Suppressor macrophage treated with lipopolysaccharide for 1 hour (primary cell): Measurements from ENCODE around the gene IGF2BP3.
"Not testable (repeated sequence)": the region's sequence is repeated elsewhere in the genome, so short reads cannot be mapped to it uniquely, and the experiment has no call there.

ENCODE experiments used
- DNase-seq, 3 donors: peaks; one replicate each; pipeline ENCODE4 v3.0.0-alpha.2; 2020 to 2022

The IGF2BP3 gene

GRCh38 chr7:23336799-23337283 lies 133.4 kb downstream of the IGF2BP3 start:
- DNase-seq: no peak

GRCh38 chr7:23336086-23336485 lies 134.2 kb downstream of the IGF2BP3 start:
- peak in 1 of 3 donors; percentile 11 for DNase-seq

GRCh38 chr7:23335621-23336020 lies 134.7 kb downstream of the IGF2BP3 start:
- peak in 1 of 3 donors; percentile 18 for DNase-seq

GRCh38 chr7:23335136-23335535 lies 135.2 kb downstream of the IGF2BP3 start:
- no peak for DNase-seq

GRCh38 chr7:23334482-23335056 lies 135.7 kb downstream of the IGF2BP3 start:
- no peak for DNase-seq

- DNase-seq: no peak
These were observed 136.5 kb downstream of the IGF2BP3 start for GRCh38 chr7:23333671-23334246.

- DNase-seq: no peak
These were observed 137.2 kb downstream of the IGF2BP3 start for GRCh38 chr7:23332910-23333612.

- DNase-seq: no peak
These were observed 138.1 kb downstream of the IGF2BP3 start for GRCh38 chr7:23332193-23332592.

GRCh38 chr7:23331132-23331531 lies 139.2 kb downstream of the IGF2BP3 start:
- DNase-seq: no peak

- no peak for DNase-seq
These were observed 154.9 kb downstream of the IGF2BP3 start for GRCh38 chr7:23315366-23315765.

- not testable (repeated sequence) for DNase-seq
These were observed 158.2 kb downstream of the IGF2BP3 start for GRCh38 chr7:23312141-23312540.

GRCh38 chr7:23308754-23309153 lies 161.5 kb downstream of the IGF2BP3 start:
- no peak for DNase-seq

- DNase-seq: no peak
These were observed 163.3 kb downstream of the IGF2BP3 start for GRCh38 chr7:23306936-23307521.

- DNase-seq: peak in 1 of 3 donors; percentile 43
These were observed 170.5 kb downstream of the IGF2BP3 start for GRCh38 chr7:23299770-23300300.

GRCh38 chr7:23298885-23299769 lies 171.2 kb downstream of the IGF2BP3 start, which contains the start of gene MALSU1:
Gene MALSU1, plus strand, starts transcription at chr7:23299339. Its CDS starts 14 bp downstream, at chr7:23299353.
- DNase-seq: peak; percentile 99 to 100 (median 100)

GRCh38 chr7:23298141-23298881 lies 172.0 kb downstream of the IGF2BP3 start:
- DNase-seq: no peak

- no peak for DNase-seq
These were observed 174.9 kb downstream of the IGF2BP3 start for GRCh38 chr7:23295401-23295697.

GRCh38 chr7:23294549-23295400 lies 175.5 kb downstream of the IGF2BP3 start:
- no peak for DNase-seq

- no peak for DNase-seq
These were observed 176.7 kb downstream of the IGF2BP3 start for GRCh38 chr7:23293500-23294073.

GRCh38 chr7:23292623-23293022 lies 177.7 kb downstream of the IGF2BP3 start:
- no peak for DNase-seq
